Liver (tissue), 2 donors: ENCODE results near the gene PHOX2A.

Experiments
- CTCF ChIP-seq: fragments of 150-350 bp; IDR thresholded peaks from 2 replicates; pipeline ENCODE4 v1.5.1; 2017; ENCODE audit warnings: improper control_type of control experiment, low read depth, low read length; ENCODE audit not compliant: missing input control
- MAX ChIP-seq: IDR thresholded peaks from 2 replicates; pipeline ENCODE4 v1.6.1; 2016; ENCODE audit warnings: antibody characterized with exemption
- donor health status: healthy.

- TF ChIP-seq CTCF (no peak), MAX (no peak)
Measured at GRCh38 chr11:72189455-72190250, 54.3 kb downstream of the PHOX2A start.
